ENCODE results near the gene RPS3. TPM values are rescaled to one million over a fixed set of nuclear protein-coding genes. Genes with fewer than 3 reads are reported as not detected.

RPS3 gene
- total RNA-seq, 1 experiment from 2014 or later: 3,765 TPM

DNA sequence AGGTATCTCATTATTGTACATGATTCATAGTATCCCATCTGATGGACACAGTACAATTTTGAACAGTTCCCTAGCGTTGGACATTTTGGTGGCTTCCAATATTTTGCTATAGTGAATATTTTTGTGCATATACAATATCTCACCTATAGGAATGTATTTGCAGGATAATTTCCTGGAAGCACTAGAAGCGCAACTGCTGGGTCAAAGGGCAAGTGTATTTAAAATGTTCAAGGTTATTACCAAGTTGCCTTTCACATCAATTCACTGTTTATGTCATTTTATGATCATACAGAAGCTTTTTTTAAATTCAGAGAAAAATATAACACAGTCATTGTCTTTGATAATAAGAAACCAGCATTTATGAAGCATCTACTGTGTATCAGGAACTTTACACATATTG, 19.1 kb upstream of the RPS3 start:
- no peaks in the 10 kb centered on the region for H3K27me3 ChIP-seq (ENCODE audit: insufficient read depth, low read length)
- peaks cover 9 to 17% of the 10 kb centered on the region in 2 experiments for H3K4me1 Mint-ChIP-seq
- no peak overlapping the region for H3K4ac ChIP-seq (ENCODE audit: low read depth, low read length)
- H3K9me3 ChIP-seq (ENCODE audit: control insufficient read depth, low read depth, low read length): no peaks in the 10 kb centered on the region
- H3K36me3 Mint-ChIP-seq (ENCODE audit: insufficient read depth in 1 of 3, low read depth in 3 of 3): no peaks in the 10 kb centered on the region
- H3K9ac ChIP-seq (ENCODE audit: extremely low read depth, insufficient read length, low read length): no peak overlapping the region
- no peak overlapping the region for H4K5ac ChIP-seq (ENCODE audit: insufficient read length, low read depth, low read length)
- no peak overlapping the region for H4K91ac ChIP-seq (ENCODE audit: insufficient read length, low read depth, low read length)
- H3K23ac ChIP-seq (ENCODE audit: insufficient read length, low read depth, low read length): no peak overlapping the region
- H3K27ac ChIP-seq (ENCODE audit: insufficient read length, low read depth, low read length): no peak overlapping the region
- TF ChIP-seq, protein P1, sequence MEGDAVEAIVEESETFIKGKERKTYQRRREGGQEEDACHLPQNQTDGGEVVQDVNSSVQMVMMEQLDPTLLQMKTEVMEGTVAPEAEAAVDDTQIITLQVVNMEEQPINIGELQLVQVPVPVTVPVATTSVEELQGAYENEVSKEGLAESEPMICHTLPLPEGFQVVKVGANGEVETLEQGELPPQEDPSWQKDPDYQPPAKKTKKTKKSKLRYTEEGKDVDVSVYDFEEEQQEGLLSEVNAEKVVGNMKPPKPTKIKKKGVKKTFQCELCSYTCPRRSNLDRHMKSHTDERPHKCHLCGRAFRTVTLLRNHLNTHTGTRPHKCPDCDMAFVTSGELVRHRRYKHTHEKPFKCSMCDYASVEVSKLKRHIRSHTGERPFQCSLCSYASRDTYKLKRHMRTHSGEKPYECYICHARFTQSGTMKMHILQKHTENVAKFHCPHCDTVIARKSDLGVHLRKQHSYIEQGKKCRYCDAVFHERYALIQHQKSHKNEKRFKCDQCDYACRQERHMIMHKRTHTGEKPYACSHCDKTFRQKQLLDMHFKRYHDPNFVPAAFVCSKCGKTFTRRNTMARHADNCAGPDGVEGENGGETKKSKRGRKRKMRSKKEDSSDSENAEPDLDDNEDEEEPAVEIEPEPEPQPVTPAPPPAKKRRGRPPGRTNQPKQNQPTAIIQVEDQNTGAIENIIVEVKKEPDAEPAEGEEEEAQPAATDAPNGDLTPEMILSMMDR (conservative IDR thresholded peaks at IDR 0.05): no peak
- H2BK15ac ChIP-seq (ENCODE audit: low read depth, low read length): no peak overlapping the region
- H3K18ac ChIP-seq (ENCODE audit: insufficient read length, low read depth, low read length): no peak overlapping the region
- no peaks in the 10 kb centered on the region; the same call in 1 of the 2 replicates for H3K4me1 ChIP-seq (ENCODE audit: insufficient read depth, low read length)
- H3K56ac ChIP-seq (ENCODE audit: insufficient read length, low read depth, low read length): no peak overlapping the region
- H3K79me1 ChIP-seq (ENCODE audit: insufficient read depth, low read depth, low read length, poor library complexity, severe bottlenecking): no peaks in the 10 kb centered on the region
- no peak overlapping the region for H2BK20ac ChIP-seq (ENCODE audit: low read depth, low read length, poor library complexity, severe bottlenecking)
- H3K4me2 ChIP-seq (ENCODE audit: insufficient read depth, insufficient read length, low read length): no peak overlapping the region
- no CpG with 5 or more reads among the region's 2 CpGs for WGBS (ENCODE audit: extremely low coverage, insufficient read length, low lambda C conversion rate)
- H3K9me3 Mint-ChIP-seq: no peaks in the 10 kb centered on the region
- no peak overlapping the region for H2AFZ ChIP-seq (ENCODE audit: low read length)
- no peak overlapping the region for H2BK5ac ChIP-seq (ENCODE audit: insufficient read length, low read length)
- no peaks in the 10 kb centered on the region for H3K79me2 ChIP-seq (ENCODE audit: insufficient read depth, low read length)
- H2BK120ac ChIP-seq (ENCODE audit: low read depth, low read length, poor library complexity, severe bottlenecking): no peak overlapping the region
- H4K8ac ChIP-seq (replicated peaks; ENCODE audit: insufficient read length, low read depth, low read length): no peak overlapping the region
- H3K27ac Mint-ChIP-seq: no peak overlapping the region
- H3T11ph ChIP-seq (ENCODE audit: low read length): no peak overlapping the region
- DNase-seq: no peak
- no peak overlapping the region for H2AK5ac ChIP-seq (ENCODE audit: insufficient read length, low read length)
- H3K14ac ChIP-seq (ENCODE audit: insufficient read depth, low read length): no peak overlapping the region
- H4K20me1 ChIP-seq (ENCODE audit: control insufficient read depth, insufficient read depth, insufficient read length): no peaks in the 10 kb centered on the region
- H3K27me3 Mint-ChIP-seq (ENCODE audit: low read depth): no peaks in the 10 kb centered on the region
- no peak overlapping the region for H3K4me3 Mint-ChIP-seq
- no peaks in the 10 kb centered on the region for H3K23me2 ChIP-seq (ENCODE audit: insufficient read length, low read depth, low read length, poor library complexity, severe bottlenecking)
- H2BK12ac ChIP-seq (ENCODE audit: insufficient read length, low read depth, low read length): no peak overlapping the region
